H1 (cell line): ENCODE measurements around the gene MYOG. TPM values are rescaled to one million over a fixed set of nuclear protein-coding genes. Genes with fewer than 3 reads are reported as not detected.

Experiments
- CTCF ChIA-PET: fragments of 300-600 bp; sonication (Branson Sonifier 250); formaldehyde crosslinking; loops from one replicate; lab custom pipeline; 2021; ENCODE audit not compliant: partially characterized antibody; lab: Charles Lee
- POLR2A ChIA-PET: fragments of 300-600 bp; sonication (Branson Sonifier 250); formaldehyde crosslinking; loops from one replicate; lab custom pipeline; 2021; ENCODE audit warnings: inconsistent platforms; ENCODE audit not compliant: partially characterized antibody; lab: Charles Lee
- DNase-seq, 2 experiments: peaks; one replicate each; pipeline versions ENCODE4 v3.0.0 to v3.0.0-alpha.2; 2010 to 2022; ENCODE audit warnings: low spot score in 2 of 2, low read depth in 1 of 2, mixed read lengths in 1 of 2
- FAIRE-seq: peaks from 2 replicates; lab custom pipeline; 2011; peaks lifted over from hg19 to GRCh38; lab: Jason Lieb, UNC
- H2AFZ ChIP-seq: 2 replicates; pipeline ENCODE4 v1.8.1; 2012; ENCODE audit warnings: low read length, inconsistent platforms
- H2AK5ac ChIP-seq: 2 replicates; pipeline ENCODE4 v1.6.1; 2013; ENCODE audit warnings: low read depth, low read length
- H2BK120ac ChIP-seq: replicated peaks from 2 replicates; pipeline ENCODE3; 2013; ENCODE audit warnings: low read depth, low read length, inconsistent platforms
- H2BK12ac ChIP-seq: 2 replicates; pipeline ENCODE4 v1.6.1; 2013; ENCODE audit warnings: low read depth, low read length
- H2BK15ac ChIP-seq: 2 replicates; pipeline ENCODE4 v1.6.1; 2013; ENCODE audit warnings: low read length
- H2BK20ac ChIP-seq: 2 replicates; pipeline ENCODE4 v1.6.1; 2013; ENCODE audit warnings: low read length
- H2BK5ac ChIP-seq: 2 replicates; pipeline ENCODE4 v1.6.1; 2013; ENCODE audit warnings: low read depth, low read length
- H3K14ac ChIP-seq: 2 replicates; pipeline ENCODE4 v1.6.1; 2013; ENCODE audit warnings: inconsistent platforms; ENCODE audit not compliant: insufficient read length
- H3K18ac ChIP-seq: 2 replicates; pipeline ENCODE4 v1.6.1; 2013; ENCODE audit warnings: low read length; ENCODE audit errors: extremely low read depth
- H3K23ac ChIP-seq: 2 replicates; pipeline ENCODE4 v1.6.1; 2013; ENCODE audit warnings: inconsistent platforms; ENCODE audit not compliant: insufficient read length
- H3K23me2 ChIP-seq: 2 replicates; pipeline ENCODE4 v1.6.1; 2013; ENCODE audit warnings: low read depth, low read length
- H3K27ac ChIP-seq: 2 replicates; pipeline ENCODE4 v1.6.1; 2011; ENCODE audit warnings: low read depth, low read length, inconsistent platforms
- H3K27me3 ChIP-seq, 4 experiments: replicated peaks in 1 of 4; 1 replicate in 1 of 4; 2 replicates in 3 of 4; pipeline versions ENCODE4 v1.6.1 to v1.8.1; 2011 to 2013; ENCODE audit warnings: low read length in 3 of 4, mild to moderate bottlenecking in 3 of 4, inconsistent platforms in 2 of 4, mixed read lengths in 2 of 4, moderate library complexity in 1 of 4; ENCODE audit not compliant: control insufficient read depth in 3 of 4, insufficient read depth in 3 of 4; ENCODE audit errors: extremely low read depth in 1 of 4
- H3K36me3 ChIP-seq, 4 experiments: 2 replicates each; pipeline versions ENCODE4 v1.6.1 to v1.8.1; 2011 to 2013; ENCODE audit warnings: mild to moderate bottlenecking in 4 of 4, low read length in 3 of 4, moderate library complexity in 2 of 4, control low read depth in 1 of 4, inconsistent platforms in 1 of 4; ENCODE audit not compliant: insufficient read depth in 4 of 4, control insufficient read depth in 2 of 4
- H3K4ac ChIP-seq: replicated peaks from 2 replicates; pipeline ENCODE3; 2013; ENCODE audit warnings: low read length, low read depth, mixed read lengths, inconsistent platforms; ENCODE audit not compliant: insufficient read length
- H3K4me1 ChIP-seq, 4 experiments: replicated peaks in 1 of 4; 1 replicate in 1 of 4; 2 replicates in 3 of 4; pipeline versions ENCODE4 v1.6.1 to v1.8.1; 2011 to 2013; ENCODE audit warnings: low read length in 3 of 4, inconsistent platforms in 2 of 4, mixed read lengths in 1 of 4; ENCODE audit not compliant: insufficient read depth in 4 of 4, control insufficient read depth in 3 of 4
- H3K4me2 ChIP-seq, 2 experiments: 2 replicates each; pipeline versions ENCODE4 v1.6.1 to v1.8.1; 2011 to 2013; ENCODE audit warnings: low read depth in 2 of 2, low read length in 2 of 2, control low read depth in 1 of 2, inconsistent platforms in 1 of 2, mild to moderate bottlenecking in 1 of 2; ENCODE audit not compliant: insufficient read depth in 1 of 2
- H3K4me3 ChIP-seq, 4 experiments: fragments of 200-600, 300-600 bp in 1 of 4; sonication (generic), shearing (Covaris generic), sonication (Bioruptor Twin) in 1 of 4; 2 replicates each; pipeline versions ENCODE4 v1.5.1 to v1.8.1; 2011 to 2016; ENCODE audit warnings: low read length in 4 of 4, low read depth in 3 of 4, control low read depth in 2 of 4, inconsistent platforms in 2 of 4, mild to moderate bottlenecking in 2 of 4, mixed read lengths in 1 of 4, moderate library complexity in 1 of 4; ENCODE audit not compliant: insufficient read depth in 2 of 4; ENCODE audit errors: extremely low read depth in 1 of 4
- H3K56ac ChIP-seq: replicated peaks from 2 replicates; pipeline ENCODE3; 2013; ENCODE audit warnings: low read depth, mild to moderate bottlenecking, mixed read lengths, low read length, inconsistent platforms; ENCODE audit not compliant: insufficient read length
- H3K79me1 ChIP-seq: 2 replicates; pipeline ENCODE4 v1.6.1; 2013; ENCODE audit warnings: low read depth, low read length, control low read depth
- H3K79me2 ChIP-seq, 2 experiments: 2 replicates each; pipeline versions ENCODE4 v1.6.1 to v1.8.1; 2012 to 2013; ENCODE audit warnings: low read length in 2 of 2, mild to moderate bottlenecking in 2 of 2, inconsistent platforms in 1 of 2; ENCODE audit not compliant: insufficient read depth in 2 of 2, control insufficient read depth in 1 of 2
- H3K9ac ChIP-seq, 4 experiments: replicated peaks in 1 of 4; 1 replicate in 1 of 4; 2 replicates in 3 of 4; pipeline versions ENCODE4 v1.6.1 to v1.8.1; 2011 to 2013; ENCODE audit warnings: low read depth in 3 of 4, low read length in 3 of 4, control low read depth in 2 of 4, mild to moderate bottlenecking in 2 of 4, moderate library complexity in 2 of 4, inconsistent platforms in 1 of 4; ENCODE audit errors: extremely low read depth in 1 of 4
- H3K9me3 ChIP-seq, 2 experiments: 2 replicates each; pipeline versions ENCODE4 v1.6.1 to v1.8.1; 2012 to 2013; ENCODE audit warnings: mild to moderate bottlenecking in 2 of 2, moderate library complexity in 2 of 2, control low read depth in 1 of 2, inconsistent platforms in 1 of 2, low read depth in 1 of 2, low read length in 1 of 2, mixed read lengths in 1 of 2; ENCODE audit not compliant: insufficient read depth in 2 of 2
- H4K20me1 ChIP-seq, 2 experiments: replicated peaks in 1 of 2; 2 replicates each; pipeline versions ENCODE3 to v1.8.1; 2011 to 2013; ENCODE audit warnings: inconsistent platforms in 2 of 2, low read length in 2 of 2, mild to moderate bottlenecking in 1 of 2; ENCODE audit not compliant: insufficient read depth in 2 of 2, control insufficient read depth in 1 of 2
- H4K5ac ChIP-seq: 2 replicates; pipeline ENCODE4 v1.6.1; 2013; ENCODE audit warnings: low read length, low read depth, mixed read lengths, inconsistent platforms; ENCODE audit not compliant: insufficient read length
- H4K8ac ChIP-seq: 2 replicates; pipeline ENCODE4 v1.8.0; 2013; ENCODE audit warnings: mild to moderate bottlenecking, moderate library complexity, low read length, inconsistent platforms; ENCODE audit not compliant: insufficient read depth; ENCODE audit errors: extremely low read depth
- H4K91ac ChIP-seq: replicated peaks from 2 replicates; pipeline ENCODE3; 2013; ENCODE audit warnings: low read length, mixed read lengths, inconsistent platforms; ENCODE audit not compliant: insufficient read length
- ATF3 ChIP-seq: IDR thresholded peaks from 2 replicates; pipeline ENCODE4 v1.6.1; 2011; ENCODE audit warnings: low read depth, mild to moderate bottlenecking, low read length; ENCODE audit not compliant: insufficient read depth
- BACH1 ChIP-seq: IDR thresholded peaks from 2 replicates; pipeline ENCODE4 v1.6.1; 2012; ENCODE audit warnings: low read length, improper control_type of control experiment
- HDAC2 ChIP-seq, 2 experiments: fragments of 300-600 bp in 1 of 2; sonication (generic) in 1 of 2; IDR thresholded peaks; 2 replicates each; pipeline ENCODE4 v1.6.1; 2011 to 2012; ENCODE audit warnings: low read depth in 2 of 2, low read length in 2 of 2, mild to moderate bottlenecking in 2 of 2, moderate library complexity in 2 of 2, borderline replicate concordance in 1 of 2, inconsistent platforms in 1 of 2
- MAFK ChIP-seq: IDR thresholded peaks from 2 replicates; pipeline ENCODE4 v1.6.1; 2012; ENCODE audit warnings: low read depth, mild to moderate bottlenecking, improper control_type of control experiment, low read length
- POLR2A ChIP-seq, 2 experiments: IDR thresholded peaks; 1 replicate in 1 of 2; 2 replicates in 1 of 2; pipeline ENCODE4 v1.6.1; 2011; ENCODE audit warnings: low read depth in 2 of 2, low read length in 2 of 2, mild to moderate bottlenecking in 2 of 2; ENCODE audit errors: control extremely low read depth in 1 of 2
- POU5F1 ChIP-seq: IDR thresholded peaks from 2 replicates; pipeline ENCODE4 v1.6.1; 2011; ENCODE audit warnings: low read depth, mild to moderate bottlenecking, low read length, moderate library complexity
- SIN3A ChIP-seq, 2 experiments: IDR thresholded peaks in 1 of 2; conservative IDR thresholded peaks in 1 of 2; 2 replicates each; pipeline ENCODE4 v1.6.1; 2011 to 2012; ENCODE audit warnings: low read length in 2 of 2, improper control_type of control experiment in 1 of 2, low read depth in 1 of 2, mild to moderate bottlenecking in 1 of 2
- SP4 ChIP-seq: IDR thresholded peaks from 2 replicates; pipeline ENCODE4 v1.6.1; 2012; ENCODE audit warnings: low read length, inconsistent platforms
- USF2 ChIP-seq: IDR thresholded peaks from 2 replicates; pipeline ENCODE4 v1.6.1; 2011; ENCODE audit warnings: low read length, improper control_type of control experiment
- ZNF274 ChIP-seq: IDR thresholded peaks from 2 replicates; pipeline ENCODE4 v1.7.0; 2012; ENCODE audit warnings: low read length, borderline replicate concordance; ENCODE audit errors: extremely low read depth
- WGBS, 2 experiments: shearing (Covaris generic) in 1 of 2; methylation state at CpG; one replicate each; pipeline versions ENCODE4 v1.1.6 to v1.1.7; 2013 to 2015; ENCODE audit warnings: low lambda C conversion rate in 2 of 2, mixed read lengths in 2 of 2, inconsistent platforms in 1 of 2, low coverage in 1 of 2, missing lambda C conversion rate in 1 of 2; ENCODE audit not compliant: insufficient replicate concordance in 2 of 2, insufficient coverage in 1 of 2, insufficient read length in 1 of 2; ENCODE audit errors: extremely low coverage in 1 of 2, missing lambda C conversion rate in 1 of 2; 5-methylcytosine and 5-hydroxymethylcytosine counted together
- polyA plus RNA-seq, 7 experiments: library from polyadenylated mRNA; depleted of rRNA in 3 of 7; stranded (reverse) in 5 of 7; unstranded in 2 of 7; fragments of >200 nt in 5 of 7; fragments of 200-250 nt in 2 of 7; gene quantifications; 1 replicate in 5 of 7; 2 replicates in 1 of 7; 4 replicates in 1 of 7; pipeline versions ENCODE4 v1.2.1 to v1.2.3, GENCODE V29; 2011 to 2013; ENCODE audit warnings: missing spikeins in 2 of 7, mixed read lengths in 2 of 7
- total RNA-seq: library from RNA; stranded (reverse); fragmentation: NEBNext Ultra II Directional; extraction: Animal tissue kit (Norgen Biotek cat#: 25700); gene quantifications from 2 replicates; pipeline ENCODE4 v1.2.1, GENCODE V29; 2021

The MYOG gene
- total and polyA plus RNA-seq, 2 of the 8 experiments (the other 6 are each of a cell fraction or from before 2014, with no cell fraction given) = not detected

GRCh38 chr1:203043830-203044545 lies 41.8 kb downstream of the MYOG start:
- no peak overlapping the region for H3K18ac ChIP-seq

More at GRCh38 chr1:203043830-203044545, 41.8 kb downstream of the MYOG start:
- Histone ChIP-seq H3K36me3 (no peaks in the 10 kb centered on the region; a peak in 2 of 8 replicates), H2AK5ac (no peak overlapping the region), H3K9me3 (no peaks in the 10 kb centered on the region), H3K4me3 (no peak overlapping the region), H2BK20ac (no peak overlapping the region), H3K23ac (no peak overlapping the region), H3K14ac (no peak overlapping the region), H4K20me1 (no peaks in the 10 kb centered on the region), H3K4me2 (no peak overlapping the region), H4K5ac (no peak overlapping the region), H3K79me1 (0 out of 2 replicates have a peak, but pooled peaks cover 4% of the 10 kb centered on the region), H3K79me2 (no peaks in the 10 kb centered on the region), H3K4me1 (peaks cover 4 to 11% (median 7%) of the 10 kb centered on the region in 4 experiments), H2BK5ac (no peak overlapping the region), H3K27ac (no peak overlapping the region), H4K8ac (no peak overlapping the region), H3K4ac (no peak overlapping the region), H2BK120ac (no peak overlapping the region), H2BK12ac (no peak overlapping the region), H2BK15ac (no peak overlapping the region), H3K9ac (no peak overlapping the region), H3K56ac (no peak overlapping the region), H4K91ac (no peak overlapping the region), H3K23me2 (no peaks in the 10 kb centered on the region), H3K27me3 (no peaks in the 10 kb centered on the region), H2AFZ (no peak overlapping the region)
- TF ChIP-seq HDAC2 (IDR thresholded peaks at IDR 0.05; ENCODE audit: borderline replicate concordance in 1 of 2, low read depth in 2 of 2, low read length in 2 of 2) (no peak), ZNF274 (no peak), POLR2A (IDR thresholded peaks at IDR 0.05; ENCODE audit: control extremely low read depth in 1 of 2, low read depth in 2 of 2, low read length in 2 of 2) (no peak), SIN3A (conservative IDR thresholded peaks at IDR 0.05 in 1 of 2, IDR thresholded peaks at IDR 0.05 in 1 of 2; ENCODE audit: low read depth in 1 of 2, low read length in 2 of 2) (no peak), SP4 (no peak), MAFK (no peak), BACH1 (no peak), POU5F1 (no peak), ATF3 (no peak), USF2 (no peak)
- no peak for DNase-seq
- no peak for FAIRE-seq
- 93% methylated on average over 13 of the region's 14 CpGs; no CpG with 5 or more reads in 1 of the 2 experiments for WGBS, 2 experiments
- CTCF ChIA-PET = interaction anchor here (1.0 to 49.7 kb wide), 12 partner anchors 2 to 226 kb away, joined by 3 to 1089 read pairs (median 92); partner anchors contain the start of genes ADORA1, CHIT1, MYBPH and MYOG
- POLR2A ChIA-PET = interaction anchor here (0.9 to 1.2 kb wide), 4 partner anchors 16 to 172 kb away, joined by 3 read pairs; partner anchors contain the start of gene TMEM183A
